H9 (cell line): ENCODE results near the gene ZNF445. TPM values are rescaled to one million over a fixed set of nuclear protein-coding genes. Genes with fewer than 3 reads are reported as not detected.

Source experiments
- DNase-seq: peaks from one replicate; pipeline ENCODE4 v3.0.0-alpha.2; 2017
- H2AFZ ChIP-seq: one replicate; pipeline ENCODE4 v1.6.1; 2013; ENCODE audit warnings: mild to moderate bottlenecking, low read length, control low read depth, moderate library complexity
- H2AK5ac ChIP-seq: 2 replicates; pipeline ENCODE4 v1.6.1; 2013; ENCODE audit warnings: low read length, control low read depth, mixed read lengths; ENCODE audit not compliant: insufficient read length
- H2BK120ac ChIP-seq: one replicate; pipeline ENCODE4 v1.6.1; 2013; ENCODE audit warnings: low read depth, mild to moderate bottlenecking, low read length, control low read depth, inconsistent platforms; ENCODE audit not compliant: poor library complexity, severe bottlenecking
- H2BK12ac ChIP-seq: 2 replicates; pipeline ENCODE4 v1.6.1; 2013; ENCODE audit warnings: low read length, control low read depth, mixed read lengths, low read depth; ENCODE audit not compliant: insufficient read length
- H2BK15ac ChIP-seq: 2 replicates; pipeline ENCODE4 v1.6.1; 2013; ENCODE audit warnings: low read depth, low read length, control low read depth
- H2BK20ac ChIP-seq: one replicate; pipeline ENCODE4 v1.6.1; 2013; ENCODE audit warnings: low read depth, mild to moderate bottlenecking, low read length, control low read depth, inconsistent platforms; ENCODE audit not compliant: poor library complexity, severe bottlenecking
- H2BK5ac ChIP-seq: 2 replicates; pipeline ENCODE4 v1.6.1; 2013; ENCODE audit warnings: low read length, control low read depth, mixed read lengths; ENCODE audit not compliant: insufficient read length
- H3K14ac ChIP-seq: 2 replicates; pipeline ENCODE4 v1.6.1; 2013; ENCODE audit warnings: low read length, control low read depth; ENCODE audit not compliant: insufficient read depth
- H3K18ac ChIP-seq: 2 replicates; pipeline ENCODE4 v1.6.1; 2013; ENCODE audit warnings: low read depth, mild to moderate bottlenecking, mixed read lengths, low read length, control low read depth; ENCODE audit not compliant: insufficient read length
- H3K23ac ChIP-seq: 2 replicates; pipeline ENCODE4 v1.6.1; 2013; ENCODE audit warnings: low read length, control low read depth, mixed read lengths, low read depth; ENCODE audit not compliant: insufficient read length
- H3K23me2 ChIP-seq: 2 replicates; pipeline ENCODE4 v1.6.1; 2013; ENCODE audit warnings: low read depth, mild to moderate bottlenecking, mixed read lengths, low read length, control low read depth; ENCODE audit not compliant: insufficient read length, poor library complexity, severe bottlenecking
- H3K27ac ChIP-seq: 2 replicates; pipeline ENCODE4 v1.5.1; 2013; ENCODE audit warnings: low read length, control low read depth, mixed read lengths, low read depth; ENCODE audit not compliant: insufficient read length
- H3K27me3 ChIP-seq: 2 replicates; pipeline ENCODE4 v1.6.1; 2013; ENCODE audit warnings: low read length, control low read depth, inconsistent platforms; ENCODE audit not compliant: insufficient read depth
- H3K4ac ChIP-seq: 2 replicates; pipeline ENCODE4 v1.6.1; 2013; ENCODE audit warnings: low read depth, mild to moderate bottlenecking, control low read depth, inconsistent platforms, low read length, moderate library complexity
- H3K4me1 ChIP-seq: 2 replicates; pipeline ENCODE4 v1.6.1; 2013; ENCODE audit warnings: low read length, control low read depth, inconsistent platforms; ENCODE audit not compliant: insufficient read depth
- H3K4me2 ChIP-seq: 2 replicates; pipeline ENCODE4 v1.6.1; 2013; ENCODE audit warnings: low read length, control low read depth, mixed read lengths; ENCODE audit not compliant: insufficient read length, insufficient read depth
- H3K56ac ChIP-seq: 2 replicates; pipeline ENCODE4 v1.6.1; 2013; ENCODE audit warnings: low read depth, mild to moderate bottlenecking, mixed read lengths, low read length, control low read depth; ENCODE audit not compliant: insufficient read length
- H3K79me1 ChIP-seq: 2 replicates; pipeline ENCODE4 v1.6.1; 2013; ENCODE audit warnings: low read depth, mild to moderate bottlenecking, moderate library complexity, low read length, control low read depth, inconsistent platforms; ENCODE audit not compliant: insufficient read depth, poor library complexity, severe bottlenecking
- H3K79me2 ChIP-seq: 2 replicates; pipeline ENCODE4 v1.6.1; 2013; ENCODE audit warnings: low read length, control low read depth, inconsistent platforms; ENCODE audit not compliant: insufficient read depth
- H3K9ac ChIP-seq: 2 replicates; pipeline ENCODE4 v1.6.1; 2013; ENCODE audit warnings: low read length, control low read depth, mixed read lengths; ENCODE audit not compliant: insufficient read length; ENCODE audit errors: extremely low read depth
- H3K9me3 ChIP-seq: one replicate; pipeline ENCODE4 v1.6.1; 2013; ENCODE audit warnings: low read depth, low read length, inconsistent platforms; ENCODE audit not compliant: control insufficient read depth
- H3T11ph ChIP-seq: one replicate; pipeline ENCODE4 v1.6.1; 2013; ENCODE audit warnings: mild to moderate bottlenecking, low read length, control low read depth, inconsistent platforms
- H4K20me1 ChIP-seq: one replicate; pipeline ENCODE4 v1.6.1; 2013; ENCODE audit not compliant: control insufficient read depth, insufficient read length, insufficient read depth
- H4K5ac ChIP-seq: 2 replicates; pipeline ENCODE4 v1.6.1; 2013; ENCODE audit warnings: low read depth, mild to moderate bottlenecking, mixed read lengths, low read length, control low read depth; ENCODE audit not compliant: insufficient read length
- H4K8ac ChIP-seq: replicated peaks from 2 replicates; pipeline ENCODE4 v1.6.1; 2013; ENCODE audit warnings: low read length, control low read depth, mixed read lengths, low read depth; ENCODE audit not compliant: insufficient read length
- H4K91ac ChIP-seq: 2 replicates; pipeline ENCODE4 v1.6.1; 2013; ENCODE audit warnings: low read depth, mild to moderate bottlenecking, moderate library complexity, mixed read lengths, low read length, control low read depth; ENCODE audit not compliant: insufficient read length
- H3K27ac Mint-ChIP-seq, 3 experiments: 2 replicates in 2 of 3; 3 replicates in 1 of 3; pipeline ENCODE4 v1.8.0; 2020 to 2021; ENCODE audit warnings: mixed read lengths in 3 of 3, mild to moderate bottlenecking in 1 of 3, moderate library complexity in 1 of 3
- H3K27me3 Mint-ChIP-seq: 2 replicates; pipeline ENCODE4 v1.8.0; 2021; ENCODE audit warnings: low read depth, mild to moderate bottlenecking, moderate library complexity, mixed read lengths
- H3K36me3 Mint-ChIP-seq, 3 experiments: 2 replicates in 2 of 3; 3 replicates in 1 of 3; pipeline ENCODE4 v1.8.0; 2020 to 2021; ENCODE audit warnings: low read depth in 3 of 3, mixed read lengths in 3 of 3; ENCODE audit not compliant: insufficient read depth in 1 of 3
- H3K4me1 Mint-ChIP-seq, 2 experiments: 2 replicates each; pipeline ENCODE4 v1.8.0; 2020; ENCODE audit warnings: mixed read lengths in 2 of 2
- H3K4me3 Mint-ChIP-seq, 2 experiments: 2 replicates in 1 of 2; 3 replicates in 1 of 2; pipeline ENCODE4 v1.8.0; 2020 to 2021; ENCODE audit warnings: mild to moderate bottlenecking in 2 of 2, mixed read lengths in 2 of 2, moderate library complexity in 1 of 2
- H3K9me3 Mint-ChIP-seq, 2 experiments: 2 replicates in 1 of 2; 3 replicates in 1 of 2; pipeline ENCODE4 v1.8.0; 2020; ENCODE audit warnings: mild to moderate bottlenecking in 2 of 2, mixed read lengths in 2 of 2, moderate library complexity in 1 of 2
- CTCF ChIP-seq: fragments of 200-600 bp; sonication (generic); conservative IDR thresholded peaks from 3 replicates; pipeline ENCODE4 v1.8.0; 2021; ENCODE audit warnings: antibody characterized with exemption, mild to moderate bottlenecking
- WGBS: extraction: QIAGEN DNeasy Blood & Tissue Kit; methylation state at CpG from one replicate; pipeline ENCODE4 v1.1.7; 2013; ENCODE audit warnings: missing lambda C conversion rate, low lambda C conversion rate, mixed read lengths; ENCODE audit not compliant: insufficient read length; ENCODE audit errors: extremely low coverage; 5-methylcytosine and 5-hydroxymethylcytosine counted together
- total RNA-seq: library from RNA; stranded (reverse); gene quantifications from 2 replicates; pipeline ENCODE4 v1.2.1, GENCODE V29; 2021

Gene ZNF445
- total RNA-seq, 1 experiment from 2014 or later, result 26.0 TPM

- Histone ChIP-seq H2BK120ac (no peak overlapping the region), H3T11ph (no peak overlapping the region), H3K14ac (no peak overlapping the region), H2BK15ac (no peak overlapping the region), H2BK20ac (no peak overlapping the region), H2BK12ac (no peak overlapping the region), H3K23me2 (peaks cover 3% of the 10 kb centered on the region), H3K9ac (no peak overlapping the region), H2BK5ac (no peak overlapping the region), H3K27me3 (no peaks in the 10 kb centered on the region), H4K20me1 (no peaks in the 10 kb centered on the region), H3K4ac (no peak overlapping the region), H3K56ac (no peak overlapping the region), H4K5ac (no peak overlapping the region), H3K4me1 (no peaks in the 10 kb centered on the region), H3K23ac (no peak overlapping the region), H3K79me1 (no peaks in the 10 kb centered on the region), H3K18ac (no peak overlapping the region), H3K4me2 (no peak overlapping the region), H2AFZ (no peak overlapping the region), H4K91ac (no peak overlapping the region), H3K27ac (no peak overlapping the region), H4K8ac (no peak overlapping the region), H3K79me2 (peaks cover 5% of the 10 kb centered on the region; the same call in 1 of the 2 replicates), H3K9me3 (no peaks in the 10 kb centered on the region), H2AK5ac (no peak overlapping the region)
- DNase-seq, result no peak
- peaks cover 8% of the 10 kb centered on the region for H3K27me3 Mint-ChIP-seq
- peak overlapping the region in 1 of 2 experiments; percentile 92; a peak in 1 of 5 replicates for H3K4me3 Mint-ChIP-seq
- no peak for TF ChIP-seq CTCF
- no CpG with 5 or more reads among the region's 2 CpGs for WGBS
- H3K36me3 Mint-ChIP-seq, result no peaks in the 10 kb centered on the region
- no peak overlapping the region for H3K27ac Mint-ChIP-seq
- H3K4me1 Mint-ChIP-seq, result peaks cover 33 to 35% of the 10 kb centered on the region in 2 experiments
- H3K9me3 Mint-ChIP-seq, result no peaks in the 10 kb centered on the region
Observed at GRCh38 chr3:44478606-44479094, 1.2 kb upstream of the ZNF445 start.
